Liver (tissue), 9 donors: ENCODE results near the gene ITGA8. TPM values are rescaled to one million over a fixed set of nuclear protein-coding genes. Genes with fewer than 3 reads are reported as not detected.
A peak's percentile ranks its signal among the peaks of the same experiment; 100 is the strongest.

Experiments used
- DNase-seq: peaks from one replicate; pipeline ENCODE4 v3.0.0-alpha.2; 2017; ENCODE audit warnings: low spot score
- H3K27ac ChIP-seq, 2 donors: one replicate each; pipeline ENCODE4 v1.7.0; 2013; ENCODE audit warnings: inconsistent platforms in 2 of 2, low read length in 2 of 2, control low read depth in 1 of 2, low read depth in 1 of 2, mild to moderate bottlenecking in 1 of 2
- H3K27me3 ChIP-seq, 4 donors: one replicate each; pipeline versions ENCODE4 v1.6.1 to v1.7.0; 2013; ENCODE audit warnings: low read length in 3 of 4, inconsistent platforms in 1 of 4, mild to moderate bottlenecking in 1 of 4, moderate library complexity in 1 of 4; ENCODE audit not compliant: control insufficient read depth in 4 of 4, insufficient read depth in 4 of 4
- H3K36me3 ChIP-seq, 4 donors: one replicate each; pipeline versions ENCODE4 v1.6.1 to v1.7.0; 2013; ENCODE audit warnings: low read length in 3 of 4, mild to moderate bottlenecking in 3 of 4, low read depth in 1 of 4, moderate library complexity in 1 of 4; ENCODE audit not compliant: control insufficient read depth in 4 of 4, insufficient read depth in 3 of 4
- H3K4me1 ChIP-seq, 4 donors: one replicate each; pipeline versions ENCODE4 v1.6.1 to v1.7.0; 2013; ENCODE audit warnings: low read length in 3 of 4, mild to moderate bottlenecking in 3 of 4, moderate library complexity in 1 of 4; ENCODE audit not compliant: control insufficient read depth in 4 of 4, insufficient read depth in 4 of 4
- H3K4me3 ChIP-seq, 3 donors: one replicate each; pipeline versions ENCODE4 v1.6.1 to v1.7.0; 2013; ENCODE audit warnings: low read length in 3 of 3, control low read depth in 1 of 3, low read depth in 1 of 3, mild to moderate bottlenecking in 1 of 3
- H3K9ac ChIP-seq, 2 donors: one replicate each; pipeline ENCODE4 v1.7.0; 2013; ENCODE audit warnings: low read length in 2 of 2, mild to moderate bottlenecking in 2 of 2, moderate library complexity in 2 of 2, control low read depth in 1 of 2, low read depth in 1 of 2
- H3K9me3 ChIP-seq, 4 donors: one replicate each; pipeline versions ENCODE4 v1.6.1 to v1.7.0; 2013; ENCODE audit warnings: low read length in 3 of 4; ENCODE audit not compliant: control insufficient read depth in 4 of 4
- CTCF ChIP-seq: fragments of 150-350 bp; IDR thresholded peaks from 2 replicates; pipeline ENCODE4 v1.5.1; 2017; ENCODE audit warnings: improper control_type of control experiment, low read depth, low read length; ENCODE audit not compliant: missing input control
- FOXA1 ChIP-seq: IDR thresholded peaks from 2 replicates; pipeline ENCODE4 v1.6.1; 2016; ENCODE audit warnings: antibody characterized with exemption
- GABPA ChIP-seq, 2 donors: IDR thresholded peaks in 1 of 2; conservative IDR thresholded peaks in 1 of 2; 2 replicates each; pipeline ENCODE4 v1.6.1; 2016; ENCODE audit warnings: antibody characterized with exemption in 2 of 2, mild to moderate bottlenecking in 1 of 2, moderate library complexity in 1 of 2
- HNF4A ChIP-seq, 2 donors: conservative IDR thresholded peaks; 2 replicates each; pipeline ENCODE4 v1.6.1; 2016; ENCODE audit warnings: antibody characterized with exemption in 2 of 2, mild to moderate bottlenecking in 2 of 2
- HNF4G ChIP-seq: IDR thresholded peaks from 2 replicates; pipeline ENCODE4 v1.6.1; 2016; ENCODE audit warnings: antibody characterized with exemption
- JUND ChIP-seq, 2 donors: IDR thresholded peaks; 2 replicates each; pipeline ENCODE4 v1.6.1; 2016; ENCODE audit warnings: antibody characterized with exemption in 2 of 2
- NR2F2 ChIP-seq: IDR thresholded peaks from 2 replicates; pipeline ENCODE4 v1.6.1; 2016; ENCODE audit warnings: antibody characterized with exemption
- RAD21 ChIP-seq, 2 donors: IDR thresholded peaks; 2 replicates each; pipeline ENCODE4 v1.6.1; 2016; ENCODE audit warnings: antibody characterized with exemption in 2 of 2, mild to moderate bottlenecking in 2 of 2
- RXRA ChIP-seq, 2 donors: IDR thresholded peaks; 2 replicates each; pipeline ENCODE4 v1.6.1; 2017 to 2018; ENCODE audit warnings: antibody characterized with exemption in 2 of 2, mild to moderate bottlenecking in 1 of 2
- SP1 ChIP-seq: IDR thresholded peaks from 2 replicates; pipeline ENCODE4 v1.6.1; 2018; ENCODE audit warnings: antibody characterized with exemption, mild to moderate bottlenecking
- YY1 ChIP-seq: IDR thresholded peaks from 2 replicates; pipeline ENCODE4 v1.6.1; 2016; ENCODE audit warnings: antibody characterized with exemption, mild to moderate bottlenecking
- WGBS: extraction: QIAGEN DNeasy Blood & Tissue Kit; methylation state at CpG from one replicate; pipeline ENCODE4 v1.1.7; 2013; 5-methylcytosine and 5-hydroxymethylcytosine counted together
- polyA plus RNA-seq, 2 donors: library from polyadenylated mRNA; stranded (reverse) in 1 of 2; unstranded in 1 of 2; fragments of 200-250 nt in 1 of 2; fragments of >200 nt in 1 of 2; fragmentation: Nextera tagmentation in 1 of 2; extraction: Ambion mirVana in 1 of 2; gene quantifications; one replicate each; pipeline versions ENCODE4 v1.2.1 to v1.2.3, GENCODE V29; 2013 to 2015
- total RNA-seq, 2 donors: library from RNA; depleted of rRNA; stranded (reverse); fragments of >200 nt; gene quantifications; one replicate each; pipeline ENCODE4 v1.2.3, GENCODE V29; 2014
- TF ChIP-seq, protein P1 (sequence below): IDR thresholded peaks from 2 replicates; pipeline ENCODE4 v1.6.1; 2016; ENCODE audit warnings: antibody characterized with exemption, mild to moderate bottlenecking
- TF ChIP-seq, protein P2 (sequence below): IDR thresholded peaks from 2 replicates; pipeline ENCODE4 v1.6.1; 2016; ENCODE audit warnings: antibody characterized with exemption
- donor health status: healthy.
- donor health status: healthy.
- donor health status: healthy.
- donor health status: healthy.
- donor health status: healthy.

Gene ITGA8
- total and polyA plus RNA-seq, 4 donors, result 0.06 to 1.0 (median 0.60) TPM

DNA sequence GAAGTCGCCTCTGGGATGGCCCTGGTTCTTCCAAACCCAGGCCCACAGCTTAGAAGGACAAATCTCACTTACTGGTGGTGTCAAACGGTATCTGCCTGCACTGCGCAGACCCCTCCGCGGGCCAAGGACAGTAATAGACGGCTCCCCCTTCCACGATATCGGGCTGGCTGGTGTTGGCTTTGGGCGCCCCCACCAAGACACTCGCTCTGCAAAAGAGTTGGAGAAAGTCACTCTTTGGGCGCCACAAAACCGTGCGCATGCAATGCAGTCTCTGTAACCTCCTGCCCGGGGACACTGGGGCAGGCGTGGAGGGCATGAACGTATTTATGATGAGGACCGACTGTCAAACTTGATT lies 1.1 kb downstream of the ITGA8 start:
- Histone ChIP-seq H3K36me3 (no peaks in the 10 kb centered on the region), H3K4me3 (no peak overlapping the region), H3K4me1 (peaks cover 0 to 3% (median under 1%) of the 10 kb centered on the region in 4 donors), H3K27me3 (peaks cover 0 to 9% (median 6%) of the 10 kb centered on the region in 4 donors), H3K9ac (no peak overlapping the region), H3K27ac (no peak overlapping the region), H3K9me3 (no peaks in the 10 kb centered on the region)
- 9% methylated on average over 17 of the region's 17 CpGs for WGBS
- TF ChIP-seq, protein P1, sequence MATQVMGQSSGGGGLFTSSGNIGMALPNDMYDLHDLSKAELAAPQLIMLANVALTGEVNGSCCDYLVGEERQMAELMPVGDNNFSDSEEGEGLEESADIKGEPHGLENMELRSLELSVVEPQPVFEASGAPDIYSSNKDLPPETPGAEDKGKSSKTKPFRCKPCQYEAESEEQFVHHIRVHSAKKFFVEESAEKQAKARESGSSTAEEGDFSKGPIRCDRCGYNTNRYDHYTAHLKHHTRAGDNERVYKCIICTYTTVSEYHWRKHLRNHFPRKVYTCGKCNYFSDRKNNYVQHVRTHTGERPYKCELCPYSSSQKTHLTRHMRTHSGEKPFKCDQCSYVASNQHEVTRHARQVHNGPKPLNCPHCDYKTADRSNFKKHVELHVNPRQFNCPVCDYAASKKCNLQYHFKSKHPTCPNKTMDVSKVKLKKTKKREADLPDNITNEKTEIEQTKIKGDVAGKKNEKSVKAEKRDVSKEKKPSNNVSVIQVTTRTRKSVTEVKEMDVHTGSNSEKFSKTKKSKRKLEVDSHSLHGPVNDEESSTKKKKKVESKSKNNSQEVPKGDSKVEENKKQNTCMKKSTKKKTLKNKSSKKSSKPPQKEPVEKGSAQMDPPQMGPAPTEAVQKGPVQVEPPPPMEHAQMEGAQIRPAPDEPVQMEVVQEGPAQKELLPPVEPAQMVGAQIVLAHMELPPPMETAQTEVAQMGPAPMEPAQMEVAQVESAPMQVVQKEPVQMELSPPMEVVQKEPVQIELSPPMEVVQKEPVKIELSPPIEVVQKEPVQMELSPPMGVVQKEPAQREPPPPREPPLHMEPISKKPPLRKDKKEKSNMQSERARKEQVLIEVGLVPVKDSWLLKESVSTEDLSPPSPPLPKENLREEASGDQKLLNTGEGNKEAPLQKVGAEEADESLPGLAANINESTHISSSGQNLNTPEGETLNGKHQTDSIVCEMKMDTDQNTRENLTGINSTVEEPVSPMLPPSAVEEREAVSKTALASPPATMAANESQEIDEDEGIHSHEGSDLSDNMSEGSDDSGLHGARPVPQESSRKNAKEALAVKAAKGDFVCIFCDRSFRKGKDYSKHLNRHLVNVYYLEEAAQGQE, result no peak
- TF ChIP-seq HNF4G, result no peak
- no peak for TF ChIP-seq SP1
- no peak for TF ChIP-seq FOXA1
- TF ChIP-seq HNF4A (conservative IDR thresholded peaks at IDR 0.05), result no peak
- DNase-seq, result no peak

- TF ChIP-seq CTCF (peak; percentile 30), GABPA (IDR thresholded peaks at IDR 0.05 in 1 of 2, conservative IDR thresholded peaks at IDR 0.05 in 1 of 2) (no peak), RAD21 (IDR thresholded peaks at IDR 0.05) (peak; percentile 65 to 77)
- no peaks in the 10 kb centered on the region for H3K36me3 ChIP-seq
- WGBS, result 46% methylated on average over 5 of the region's 5 CpGs
- H3K9ac ChIP-seq, result no peak overlapping the region
- no peak for DNase-seq
- H3K27ac ChIP-seq, result no peak overlapping the region
- H3K4me1 ChIP-seq, result peaks cover 0 to 3% (median under 1%) of the 10 kb centered on the region in 4 donors
- no peaks in the 10 kb centered on the region for H3K9me3 ChIP-seq
- peaks cover 0 to 9% (median 4%) of the 10 kb centered on the region in 4 donors for H3K27me3 ChIP-seq
- no peak overlapping the region for H3K4me3 ChIP-seq
Measured at GRCh38 chr10:15715619-15716227, 4.0 kb downstream of the ITGA8 start.

DNA sequence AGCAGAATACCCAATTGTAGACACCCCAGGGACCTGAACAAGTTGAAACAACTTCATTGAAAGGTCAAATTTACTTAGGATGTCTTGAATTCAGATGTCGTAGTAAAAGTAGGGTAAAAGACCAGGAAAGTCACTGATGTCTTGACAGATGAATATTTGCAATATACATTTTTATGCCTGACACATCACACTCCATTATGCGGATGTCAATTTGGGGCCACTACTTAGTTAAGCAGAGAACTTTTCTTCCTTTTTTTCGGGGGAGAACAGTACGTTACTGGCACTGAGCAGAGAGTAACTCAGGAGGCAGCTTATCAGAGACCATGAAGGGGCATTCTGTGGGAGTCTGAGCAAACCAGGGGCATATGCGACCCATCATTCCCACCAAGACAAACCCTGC lies 4.9 kb downstream of the ITGA8 start:
- no peak for DNase-seq
- H3K27ac ChIP-seq, result no peak overlapping the region
- WGBS, result 78% methylated on average over 5 of the region's 5 CpGs

More for the DNA sequence above, 4.9 kb downstream of the ITGA8 start:
- no peaks in the 10 kb centered on the region for H3K36me3 ChIP-seq
- peaks cover 0 to 9% (median 3%) of the 10 kb centered on the region in 4 donors for H3K27me3 ChIP-seq
- TF ChIP-seq, protein P2, sequence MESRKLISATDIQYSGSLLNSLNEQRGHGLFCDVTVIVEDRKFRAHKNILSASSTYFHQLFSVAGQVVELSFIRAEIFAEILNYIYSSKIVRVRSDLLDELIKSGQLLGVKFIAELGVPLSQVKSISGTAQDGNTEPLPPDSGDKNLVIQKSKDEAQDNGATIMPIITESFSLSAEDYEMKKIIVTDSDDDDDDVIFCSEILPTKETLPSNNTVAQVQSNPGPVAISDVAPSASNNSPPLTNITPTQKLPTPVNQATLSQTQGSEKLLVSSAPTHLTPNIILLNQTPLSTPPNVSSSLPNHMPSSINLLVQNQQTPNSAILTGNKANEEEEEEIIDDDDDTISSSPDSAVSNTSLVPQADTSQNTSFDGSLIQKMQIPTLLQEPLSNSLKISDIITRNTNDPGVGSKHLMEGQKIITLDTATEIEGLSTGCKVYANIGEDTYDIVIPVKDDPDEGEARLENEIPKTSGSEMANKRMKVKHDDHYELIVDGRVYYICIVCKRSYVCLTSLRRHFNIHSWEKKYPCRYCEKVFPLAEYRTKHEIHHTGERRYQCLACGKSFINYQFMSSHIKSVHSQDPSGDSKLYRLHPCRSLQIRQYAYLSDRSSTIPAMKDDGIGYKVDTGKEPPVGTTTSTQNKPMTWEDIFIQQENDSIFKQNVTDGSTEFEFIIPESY, result no peak
- no peak for TF ChIP-seq RXRA (IDR thresholded peaks at IDR 0.05)
- TF ChIP-seq SP1, result no peak
- no peak for TF ChIP-seq FOXA1
- TF ChIP-seq HNF4G, result no peak
- no peak for TF ChIP-seq GABPA (IDR thresholded peaks at IDR 0.05 in 1 of 2, conservative IDR thresholded peaks at IDR 0.05 in 1 of 2)
- no peak for TF ChIP-seq YY1
- TF ChIP-seq RAD21 (IDR thresholded peaks at IDR 0.05), result no peak
- TF ChIP-seq JUND (IDR thresholded peaks at IDR 0.05), result no peak
- TF ChIP-seq CTCF, result no peak
- TF ChIP-seq NR2F2, result no peak
- no peak overlapping the region for H3K4me3 ChIP-seq
- no peak overlapping the region for H3K9ac ChIP-seq
- no peaks in the 10 kb centered on the region for H3K9me3 ChIP-seq
- H3K4me1 ChIP-seq, result peaks cover 0 to 3% (median under 1%) of the 10 kb centered on the region in 4 donors
